Hematopoietic multipotent progenitor cell treated with erythropoietin and hydrocortisone succinate and interleukin-3 and kit ligand, for 15 days (in vitro differentiated cells): ENCODE data around the gene FAIM.
"Not testable (repeated sequence)": the region's sequence is repeated elsewhere in the genome, so short reads cannot be mapped to it uniquely, and the experiment has no call there.

ENCODE experiments used
- DNase-seq: peaks from one replicate; pipeline ENCODE4 v3.0.0-alpha.2; 2015; ENCODE audit warnings: low spot score

FAIM gene

GRCh38 chr3:138601661-138602060, 6.9 kb upstream of the FAIM start:
- DNase-seq = not testable (repeated sequence)

- DNase-seq = not testable (repeated sequence)
These were observed 4.4 kb upstream of the FAIM start for GRCh38 chr3:138604106-138604595.

- no peak for DNase-seq
These were observed 1.3 kb downstream of the FAIM start for GRCh38 chr3:138609898-138610266.

- no peak for DNase-seq
These were observed 6.9 kb downstream of the FAIM start for GRCh38 chr3:138615462-138615861.

GRCh38 chr3:138620431-138620830, 11.9 kb downstream of the FAIM start:
- no peak for DNase-seq

GRCh38 chr3:138624518-138624917, 15.9 kb downstream of the FAIM start:
- no peak for DNase-seq

- no peak for DNase-seq
These were observed 17.3 kb downstream of the FAIM start for GRCh38 chr3:138625707-138626365.

- no peak for DNase-seq
These were observed 21.0 kb downstream of the FAIM start for GRCh38 chr3:138629526-138629925.

- no peak for DNase-seq
These were observed 30.1 kb downstream of the FAIM start for GRCh38 chr3:138638641-138639040.

- no peak for DNase-seq
These were observed 32.0 kb downstream of the FAIM start for GRCh38 chr3:138640537-138640936.

GRCh38 chr3:138642226-138642926, 33.8 kb downstream of the FAIM start:
- no peak for DNase-seq

GRCh38 chr3:138642927-138643253, 34.3 kb downstream of the FAIM start:
- DNase-seq = no peak

GRCh38 chr3:138646008-138646407, 37.4 kb downstream of the FAIM start:
- DNase-seq = no peak

- no peak for DNase-seq
These were observed 37.9 kb downstream of the FAIM start for GRCh38 chr3:138646513-138646912.

GRCh38 chr3:138649134-138649533, 40.6 kb downstream of the FAIM start:
- no peak for DNase-seq

GRCh38 chr3:138653567-138653966, 45.0 kb downstream of the FAIM start:
- DNase-seq = peak; percentile 51

GRCh38 chr3:138657508-138657907, 48.9 kb downstream of the FAIM start:
- no peak for DNase-seq

GRCh38 chr3:138668107-138668506, 59.5 kb downstream of the FAIM start:
- no peak for DNase-seq

GRCh38 chr3:138670407-138670806, 61.8 kb downstream of the FAIM start:
- no peak for DNase-seq

- DNase-seq = no peak
These were observed 65.3 kb downstream of the FAIM start for GRCh38 chr3:138673641-138674530.

- no peak for DNase-seq
These were observed 66.8 kb downstream of the FAIM start for GRCh38 chr3:138675393-138675792.

- no peak for DNase-seq
These were observed 69.5 kb downstream of the FAIM start for GRCh38 chr3:138678086-138678485.

GRCh38 chr3:138678874-138679392, 70.4 kb downstream of the FAIM start:
- DNase-seq = no peak
